GM23338 (cell line): Measurements from ENCODE around the gene HOTAIR. TPM values are rescaled to one million over a fixed set of nuclear protein-coding genes. Genes with fewer than 3 reads are reported as not detected.
A peak's percentile ranks its signal among the peaks of the same experiment; 100 is the strongest.

Source experiments
- ATAC-seq: fragments of 200-7000 bp; cut with Tn5 transposase; 3 replicates; pipeline ENCODE4 v1.9.1; 2020
- DNase-seq: peaks from one replicate; pipeline ENCODE4 v3.0.0-alpha.2; 2015; ENCODE audit warnings: low spot score
- H2AFZ ChIP-seq: fragments of 200-600 bp; sonication (generic); 2 replicates; pipeline ENCODE4 v1.8.0; 2016; ENCODE audit warnings: antibody characterized with exemption, mild to moderate bottlenecking, moderate library complexity
- H3F3A ChIP-seq: fragments of 200-600 bp; sonication (generic); replicated peaks from 2 replicates; pipeline ENCODE4 v1.8.0; 2017; ENCODE audit warnings: antibody characterized with exemption, mixed run types, low read depth
- H3K27ac ChIP-seq: fragments of 200-600 bp; sonication (generic); 2 replicates; pipeline ENCODE4 v1.6.1; 2016; ENCODE audit warnings: low read depth
- H3K27me3 ChIP-seq: fragments of 200-600 bp; sonication (generic); 2 replicates; pipeline ENCODE4 v1.8.0; 2016; ENCODE audit warnings: mild to moderate bottlenecking, mixed run types, moderate library complexity; ENCODE audit not compliant: insufficient read depth
- H3K36me3 ChIP-seq: fragments of 200-600 bp; sonication (generic); 2 replicates; pipeline ENCODE4 v1.8.0; 2016; ENCODE audit warnings: mild to moderate bottlenecking; ENCODE audit not compliant: insufficient read depth
- H3K4me1 ChIP-seq: fragments of 200-600 bp; sonication (generic); 2 replicates; pipeline ENCODE4 v1.8.0; 2016; ENCODE audit warnings: mild to moderate bottlenecking, moderate library complexity; ENCODE audit not compliant: insufficient read depth
- H3K4me2 ChIP-seq: fragments of 200-600 bp; sonication (generic); 2 replicates; pipeline ENCODE4 v1.7.1; 2017; ENCODE audit warnings: mixed run types
- H3K4me3 ChIP-seq: fragments of 200-600 bp; sonication (generic); 2 replicates; pipeline ENCODE4 v1.6.1; 2016; ENCODE audit warnings: mixed run types
- H3K79me2 ChIP-seq: fragments of 200-600 bp; sonication (generic); replicated peaks from 2 replicates; pipeline ENCODE4 v1.8.0; 2017; ENCODE audit warnings: mild to moderate bottlenecking; ENCODE audit not compliant: insufficient read depth
- H3K9me2 ChIP-seq: fragments of 200-600 bp; sonication (generic); 2 replicates; pipeline ENCODE4 v1.8.0; 2017; ENCODE audit not compliant: insufficient read depth
- H4K20me1 ChIP-seq: fragments of 200-600 bp; sonication (generic); replicated peaks from 2 replicates; pipeline ENCODE4 v1.8.0; 2017; ENCODE audit warnings: mild to moderate bottlenecking; ENCODE audit not compliant: insufficient read depth
- H3K27ac Mint-ChIP-seq: 2 replicates; pipeline ENCODE4 v1.8.0; 2020; ENCODE audit warnings: inconsistent platforms, mild to moderate bottlenecking, moderate library complexity, mixed read lengths
- H3K27me3 Mint-ChIP-seq: 3 replicates; pipeline ENCODE4 v1.8.0; 2022; ENCODE audit warnings: low read depth, mild to moderate bottlenecking, moderate library complexity, mixed read lengths, inconsistent platforms; ENCODE audit not compliant: insufficient read depth, poor library complexity
- H3K36me3 Mint-ChIP-seq: 3 replicates; pipeline ENCODE4 v1.8.0; 2021; ENCODE audit warnings: low read depth, mild to moderate bottlenecking, inconsistent platforms, moderate library complexity, mixed read lengths
- H3K4me1 Mint-ChIP-seq: 3 replicates; pipeline ENCODE4 v1.8.0; 2020; ENCODE audit warnings: mild to moderate bottlenecking, inconsistent platforms, mixed read lengths
- H3K4me3 Mint-ChIP-seq: 3 replicates; pipeline ENCODE4 v1.8.0; 2021; ENCODE audit warnings: moderate library complexity, mild to moderate bottlenecking, inconsistent platforms, mixed read lengths
- H3K9me3 Mint-ChIP-seq: 3 replicates; pipeline ENCODE4 v1.8.0; 2020; ENCODE audit warnings: moderate library complexity, mild to moderate bottlenecking, inconsistent platforms, mixed read lengths
- CREB1 ChIP-seq: fragments of 250-450 bp; sonication (Bioruptor Pico); IDR thresholded peaks from 2 replicates; pipeline ENCODE4 v1.5.0; 2020; ENCODE audit warnings: low read depth, mild to moderate bottlenecking, moderate library complexity
- EZH2 ChIP-seq: fragments of 200-600 bp; sonication (generic); IDR thresholded peaks from one replicate; pipeline ENCODE4 v1.8.0; 2017; ENCODE audit warnings: antibody characterized with exemption, mild to moderate bottlenecking, low read depth; ENCODE audit not compliant: unreplicated experiment
- JUNB ChIP-seq: IDR thresholded peaks from one replicate; pipeline ENCODE4 v1.6.1; 2016; ENCODE audit warnings: antibody characterized with exemption; ENCODE audit not compliant: unreplicated experiment
- STAT1 ChIP-seq: IDR thresholded peaks from one replicate; pipeline ENCODE4 v1.6.1; 2016; ENCODE audit warnings: antibody characterized with exemption; ENCODE audit not compliant: unreplicated experiment
- ZNF462 ChIP-seq: fragments of 250-450 bp; sonication (Bioruptor Pico); IDR thresholded peaks from 2 replicates; pipeline ENCODE4 v1.5.0; 2020; ENCODE audit warnings: mild to moderate bottlenecking, moderate library complexity
- polyA plus RNA-seq: library from polyadenylated mRNA; unstranded; fragments of >200 nt; fragmentation: Nextera tagmentation; extraction: Ambion mirVana; gene quantifications from 2 replicates; pipeline ENCODE4 v1.2.1, GENCODE V29; 2016
- total RNA-seq: library from RNA; depleted of rRNA; stranded (reverse); fragments of >200 nt; shearing (Covaris generic); gene quantifications from 2 replicates; pipeline ENCODE4 v1.2.3, GENCODE V29; 2014
- TF ChIP-seq, protein P1 (sequence below): IDR thresholded peaks from one replicate; pipeline ENCODE4 v1.6.1; 2018; ENCODE audit warnings: antibody characterized with exemption; ENCODE audit not compliant: unreplicated experiment

HOTAIR gene
- total and polyA plus RNA-seq, 2 experiments from 2014 or later: not detected

DNA sequence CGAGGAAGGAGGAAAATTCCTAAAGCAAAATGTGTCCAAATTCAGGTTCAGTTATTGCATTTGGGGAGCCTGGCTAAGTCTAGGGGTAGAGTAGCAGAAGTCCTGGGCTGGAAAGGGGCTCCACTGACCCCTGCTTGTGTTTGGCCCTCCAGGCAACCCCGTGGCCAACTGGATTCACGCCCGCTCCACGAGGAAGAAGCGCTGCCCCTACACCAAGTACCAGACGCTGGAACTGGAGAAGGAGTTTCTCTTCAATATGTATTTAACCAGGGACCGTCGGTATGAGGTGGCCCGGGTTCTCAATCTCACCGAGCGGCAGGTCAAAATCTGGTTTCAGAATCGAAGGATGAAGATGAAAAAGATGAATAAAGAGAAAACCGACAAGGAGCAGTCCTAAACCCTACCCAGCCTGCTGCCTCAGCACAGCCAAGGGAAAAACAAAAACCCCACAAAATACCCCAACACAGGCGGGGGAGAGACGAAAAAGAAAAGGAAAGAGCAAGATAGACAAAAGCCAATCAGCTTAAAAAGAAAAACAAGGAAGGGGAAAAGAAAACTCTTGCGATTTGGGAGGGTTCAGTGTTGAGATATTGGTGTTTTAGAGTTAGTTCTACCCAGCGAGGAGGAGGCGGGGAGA is 27.6 kb upstream of the HOTAIR start:
- Histone ChIP-seq H2AFZ (no peak overlapping the region), H3F3A (peaks cover 29% of the 10 kb centered on the region), H3K27ac (no peak overlapping the region), H3K4me3 (no peak overlapping the region), H3K79me2 (no peaks in the 10 kb centered on the region), H3K27me3 (peaks cover 100% of the 10 kb centered on the region), H4K20me1 (peaks cover 28% of the 10 kb centered on the region), H3K4me1 (peaks cover 16% of the 10 kb centered on the region), H3K4me2 (no peak overlapping the region), H3K36me3 (no peaks in the 10 kb centered on the region), H3K9me2 (no peaks in the 10 kb centered on the region)
- peaks cover 3% of the 10 kb centered on the region; the same call in 2 of the 3 replicates for H3K9me3 Mint-ChIP-seq
- no peak overlapping the region for H3K4me3 Mint-ChIP-seq
- no peak overlapping the region for H3K27ac Mint-ChIP-seq
- no peaks in the 10 kb centered on the region for H3K36me3 Mint-ChIP-seq
- no peak for ATAC-seq
- DNase-seq: no peak
- peaks cover 100% of the 10 kb centered on the region for H3K27me3 Mint-ChIP-seq
- peaks cover 25% of the 10 kb centered on the region for H3K4me1 Mint-ChIP-seq
- TF ChIP-seq ZNF462 (no peak), JUNB (no peak), CREB1 (CRISPR knock-in tag) (no peak), STAT1 (no peak), EZH2 (peak; percentile 95)
- TF ChIP-seq, protein P1, sequence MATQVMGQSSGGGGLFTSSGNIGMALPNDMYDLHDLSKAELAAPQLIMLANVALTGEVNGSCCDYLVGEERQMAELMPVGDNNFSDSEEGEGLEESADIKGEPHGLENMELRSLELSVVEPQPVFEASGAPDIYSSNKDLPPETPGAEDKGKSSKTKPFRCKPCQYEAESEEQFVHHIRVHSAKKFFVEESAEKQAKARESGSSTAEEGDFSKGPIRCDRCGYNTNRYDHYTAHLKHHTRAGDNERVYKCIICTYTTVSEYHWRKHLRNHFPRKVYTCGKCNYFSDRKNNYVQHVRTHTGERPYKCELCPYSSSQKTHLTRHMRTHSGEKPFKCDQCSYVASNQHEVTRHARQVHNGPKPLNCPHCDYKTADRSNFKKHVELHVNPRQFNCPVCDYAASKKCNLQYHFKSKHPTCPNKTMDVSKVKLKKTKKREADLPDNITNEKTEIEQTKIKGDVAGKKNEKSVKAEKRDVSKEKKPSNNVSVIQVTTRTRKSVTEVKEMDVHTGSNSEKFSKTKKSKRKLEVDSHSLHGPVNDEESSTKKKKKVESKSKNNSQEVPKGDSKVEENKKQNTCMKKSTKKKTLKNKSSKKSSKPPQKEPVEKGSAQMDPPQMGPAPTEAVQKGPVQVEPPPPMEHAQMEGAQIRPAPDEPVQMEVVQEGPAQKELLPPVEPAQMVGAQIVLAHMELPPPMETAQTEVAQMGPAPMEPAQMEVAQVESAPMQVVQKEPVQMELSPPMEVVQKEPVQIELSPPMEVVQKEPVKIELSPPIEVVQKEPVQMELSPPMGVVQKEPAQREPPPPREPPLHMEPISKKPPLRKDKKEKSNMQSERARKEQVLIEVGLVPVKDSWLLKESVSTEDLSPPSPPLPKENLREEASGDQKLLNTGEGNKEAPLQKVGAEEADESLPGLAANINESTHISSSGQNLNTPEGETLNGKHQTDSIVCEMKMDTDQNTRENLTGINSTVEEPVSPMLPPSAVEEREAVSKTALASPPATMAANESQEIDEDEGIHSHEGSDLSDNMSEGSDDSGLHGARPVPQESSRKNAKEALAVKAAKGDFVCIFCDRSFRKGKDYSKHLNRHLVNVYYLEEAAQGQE: no peak
